ENCODE measurements around the gene IRF9.

GRCh38 chr14:24150993-24151392 lies 10.1 kb upstream of the IRF9 start:
- TF ChIP-seq USF1 (CRISPR knock-in tag; IDR thresholded peaks at IDR 0.05) (no peak), CTCF (IDR thresholded peaks at IDR 0.05) (no peak), ATF3 (CRISPR knock-in tag; conservative IDR thresholded peaks at IDR 0.05) (no peak)

Measured in WTC11 (cell line).